WI38 (cell line): ENCODE results near the gene PRKRA.
"Not testable (repeated sequence)": the region's sequence is repeated elsewhere in the genome, so short reads cannot be mapped to it uniquely, and the experiment has no call there.

Experiments used
- H3K4me3 ChIP-seq: 2 replicates; pipeline ENCODE4 v1.5.1; 2011; ENCODE audit warnings: low read depth, mild to moderate bottlenecking, control low read depth, low read length
- TF ChIP-seq, protein P1 (sequence below): IDR thresholded peaks from 2 replicates; pipeline ENCODE4 v1.5.1; 2012; ENCODE audit warnings: low read depth, mild to moderate bottlenecking, control low read depth, low read length

PRKRA gene

DNA sequence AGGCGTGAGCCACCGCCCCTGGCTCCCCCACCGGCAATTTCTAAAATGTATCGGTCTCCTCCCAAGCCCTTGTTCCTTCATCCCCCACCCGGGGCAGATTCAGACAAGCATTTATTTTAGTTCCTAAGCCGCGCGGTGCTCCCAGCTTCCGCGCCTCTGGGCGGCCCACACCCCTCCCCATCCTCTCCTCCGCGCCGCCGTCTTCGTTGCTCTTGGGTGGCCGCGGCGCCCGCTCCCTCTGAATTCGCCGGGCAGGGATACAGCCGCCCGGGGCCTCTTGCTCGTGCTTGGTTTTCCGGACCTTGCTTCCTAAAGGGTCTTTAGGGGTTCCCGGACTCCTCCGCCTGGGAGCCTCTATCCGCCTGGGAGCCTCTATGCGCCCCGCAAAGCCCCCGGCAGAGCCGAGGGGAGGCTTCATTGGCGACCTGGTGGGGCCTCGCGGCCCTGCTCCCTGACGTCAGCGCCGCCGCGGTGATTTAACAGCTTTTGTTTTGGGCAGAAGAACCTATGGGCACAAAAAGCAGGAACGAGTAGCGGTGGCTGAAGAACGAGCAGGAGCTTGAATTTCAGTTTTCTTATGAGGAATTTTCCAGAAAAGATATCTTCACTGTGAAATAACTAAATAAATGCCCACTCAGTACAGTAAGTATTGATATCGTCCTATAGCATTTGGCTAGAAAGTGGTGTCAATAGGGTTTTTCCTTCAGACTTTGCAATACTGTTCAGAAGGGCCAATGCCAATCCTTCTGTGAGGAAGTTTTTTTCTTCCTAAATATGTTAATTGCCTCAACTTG is 37.3 kb downstream of the PRKRA start:
- peak overlapping the region; percentile 54 for H3K4me3 ChIP-seq
- TF ChIP-seq, protein P1, sequence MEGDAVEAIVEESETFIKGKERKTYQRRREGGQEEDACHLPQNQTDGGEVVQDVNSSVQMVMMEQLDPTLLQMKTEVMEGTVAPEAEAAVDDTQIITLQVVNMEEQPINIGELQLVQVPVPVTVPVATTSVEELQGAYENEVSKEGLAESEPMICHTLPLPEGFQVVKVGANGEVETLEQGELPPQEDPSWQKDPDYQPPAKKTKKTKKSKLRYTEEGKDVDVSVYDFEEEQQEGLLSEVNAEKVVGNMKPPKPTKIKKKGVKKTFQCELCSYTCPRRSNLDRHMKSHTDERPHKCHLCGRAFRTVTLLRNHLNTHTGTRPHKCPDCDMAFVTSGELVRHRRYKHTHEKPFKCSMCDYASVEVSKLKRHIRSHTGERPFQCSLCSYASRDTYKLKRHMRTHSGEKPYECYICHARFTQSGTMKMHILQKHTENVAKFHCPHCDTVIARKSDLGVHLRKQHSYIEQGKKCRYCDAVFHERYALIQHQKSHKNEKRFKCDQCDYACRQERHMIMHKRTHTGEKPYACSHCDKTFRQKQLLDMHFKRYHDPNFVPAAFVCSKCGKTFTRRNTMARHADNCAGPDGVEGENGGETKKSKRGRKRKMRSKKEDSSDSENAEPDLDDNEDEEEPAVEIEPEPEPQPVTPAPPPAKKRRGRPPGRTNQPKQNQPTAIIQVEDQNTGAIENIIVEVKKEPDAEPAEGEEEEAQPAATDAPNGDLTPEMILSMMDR = no peak

DNA sequence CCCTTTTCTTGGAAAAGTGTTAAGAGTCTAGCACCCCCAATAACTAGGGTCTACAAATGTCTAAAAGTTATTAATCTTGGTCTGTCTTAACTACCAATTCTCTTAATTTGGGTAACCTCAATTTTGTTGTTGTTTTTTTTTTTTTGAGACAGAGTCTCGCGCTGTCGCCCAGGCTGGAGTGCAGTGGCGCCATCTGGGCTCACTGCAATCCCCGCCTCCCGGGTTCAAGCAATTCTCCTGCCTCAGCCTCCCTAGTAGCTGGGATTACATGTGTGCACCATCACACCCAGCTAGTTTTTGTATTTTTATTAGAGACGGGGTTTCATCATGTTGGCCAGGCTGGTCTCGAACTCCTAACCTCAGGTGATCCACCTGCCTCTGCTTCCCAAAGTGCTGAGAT is 38.5 kb downstream of the PRKRA start:
- not testable (repeated sequence) for H3K4me3 ChIP-seq

- no peak overlapping the region for H3K4me3 ChIP-seq
- TF ChIP-seq, protein P1 = no peak
Observed at GRCh38 chr2:178412047-178412446, 38.9 kb downstream of the PRKRA start.

GRCh38 chr2:178409261-178409660 is 41.7 kb downstream of the PRKRA start:
- H3K4me3 ChIP-seq = no peak overlapping the region
- TF ChIP-seq, protein P1 = no peak

DNA sequence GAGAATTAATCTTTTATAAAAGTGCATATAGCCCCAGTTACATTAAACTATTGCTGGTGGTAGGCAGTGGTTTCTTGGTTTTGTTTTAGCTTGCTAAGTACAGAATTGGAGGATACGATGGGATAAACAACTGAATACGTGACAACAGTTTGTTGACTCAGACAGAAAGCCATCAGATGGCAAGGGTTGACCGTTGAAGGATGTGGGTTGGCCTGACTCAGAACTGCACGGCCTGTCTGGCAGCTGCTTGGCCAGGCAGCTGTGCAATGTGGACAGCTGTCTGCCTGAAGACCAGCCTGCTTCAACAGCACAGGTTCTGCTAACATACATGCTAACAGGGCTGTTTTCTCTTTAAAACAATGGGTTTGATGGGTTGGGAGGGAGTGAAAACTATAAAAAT is 46.6 kb downstream of the PRKRA start:
- TF ChIP-seq, protein P1 = no peak
- 0 out of 2 replicates have a peak overlapping the region, but pooled peaks have one; percentile 24 for H3K4me3 ChIP-seq

DNA sequence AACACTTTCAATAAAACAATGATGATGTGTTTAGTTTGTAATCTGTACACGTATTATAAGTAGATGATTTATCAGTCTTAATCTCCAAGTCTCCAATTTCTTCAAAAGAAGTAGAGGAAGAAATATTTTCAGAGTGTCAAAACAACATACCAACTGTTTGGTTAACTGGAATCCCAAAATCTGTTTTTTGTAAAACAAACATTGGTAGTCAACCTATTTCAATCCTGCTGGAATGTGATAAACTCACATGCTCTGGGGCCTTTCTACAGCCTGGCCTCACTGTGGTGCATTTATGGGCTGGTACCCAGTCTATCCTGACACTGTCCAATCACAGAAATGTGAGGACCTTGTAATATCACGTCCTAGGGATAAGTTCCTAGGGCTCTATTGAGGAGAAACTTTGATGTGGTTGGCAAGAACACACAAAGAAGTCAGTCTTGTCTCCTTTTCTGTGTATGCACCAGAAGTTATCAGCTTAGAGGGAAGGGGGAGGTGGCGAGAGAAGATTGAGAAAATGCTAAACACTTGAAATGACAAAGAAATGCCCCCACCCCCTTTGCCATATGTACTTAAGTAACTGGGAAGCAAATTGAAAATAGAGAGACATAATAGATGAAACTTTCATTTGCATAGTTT is 47.2 kb downstream of the PRKRA start:
- TF ChIP-seq, protein P1 = no peak

GRCh38 chr2:178401994-178402437 is 49.0 kb downstream of the PRKRA start:
- no peak overlapping the region for H3K4me3 ChIP-seq
- TF ChIP-seq, protein P1 = no peak

More for the DNA sequence above, 47.2 kb downstream of the PRKRA start:
- H3K4me3 ChIP-seq = 0 out of 2 replicates have a peak overlapping the region, but pooled peaks have one; percentile 24
